Measurements from ENCODE around the gene RNF144A. TPM values are rescaled to one million over a fixed set of nuclear protein-coding genes. Genes with fewer than 3 reads are reported as not detected.

Gene RNF144A
- total RNA-seq, 4 donors from 2014 or later, result 8.0 to 25.4 (median 15.8) TPM

GRCh38 chr2:6966446-6966940 lies 49.3 kb downstream of the RNF144A start:
- DNase-seq (ENCODE audit: low spot score in 2 of 2), result no peak
- TF ChIP-seq EP300 (IDR thresholded peaks at IDR 0.05) (no peak), POLR2A (IDR thresholded peaks at IDR 0.05) (no peak), POLR2AphosphoS5 (IDR thresholded peaks at IDR 0.05) (no peak)
- TF ChIP-seq, protein P1, sequence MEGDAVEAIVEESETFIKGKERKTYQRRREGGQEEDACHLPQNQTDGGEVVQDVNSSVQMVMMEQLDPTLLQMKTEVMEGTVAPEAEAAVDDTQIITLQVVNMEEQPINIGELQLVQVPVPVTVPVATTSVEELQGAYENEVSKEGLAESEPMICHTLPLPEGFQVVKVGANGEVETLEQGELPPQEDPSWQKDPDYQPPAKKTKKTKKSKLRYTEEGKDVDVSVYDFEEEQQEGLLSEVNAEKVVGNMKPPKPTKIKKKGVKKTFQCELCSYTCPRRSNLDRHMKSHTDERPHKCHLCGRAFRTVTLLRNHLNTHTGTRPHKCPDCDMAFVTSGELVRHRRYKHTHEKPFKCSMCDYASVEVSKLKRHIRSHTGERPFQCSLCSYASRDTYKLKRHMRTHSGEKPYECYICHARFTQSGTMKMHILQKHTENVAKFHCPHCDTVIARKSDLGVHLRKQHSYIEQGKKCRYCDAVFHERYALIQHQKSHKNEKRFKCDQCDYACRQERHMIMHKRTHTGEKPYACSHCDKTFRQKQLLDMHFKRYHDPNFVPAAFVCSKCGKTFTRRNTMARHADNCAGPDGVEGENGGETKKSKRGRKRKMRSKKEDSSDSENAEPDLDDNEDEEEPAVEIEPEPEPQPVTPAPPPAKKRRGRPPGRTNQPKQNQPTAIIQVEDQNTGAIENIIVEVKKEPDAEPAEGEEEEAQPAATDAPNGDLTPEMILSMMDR (IDR thresholded peaks at IDR 0.05), result no peak
- Histone ChIP-seq H3K4me1 (no peaks in the 10 kb centered on the region), H3K27me3 (no peaks in the 10 kb centered on the region), H3K36me3 (no peaks in the 10 kb centered on the region), H3K4me3 (no peak overlapping the region), H3K27ac (no peak overlapping the region), H3K9me3 (no peaks in the 10 kb centered on the region)
- 79% methylated on average over 7 of the region's 7 CpGs for WGBS

DNA sequence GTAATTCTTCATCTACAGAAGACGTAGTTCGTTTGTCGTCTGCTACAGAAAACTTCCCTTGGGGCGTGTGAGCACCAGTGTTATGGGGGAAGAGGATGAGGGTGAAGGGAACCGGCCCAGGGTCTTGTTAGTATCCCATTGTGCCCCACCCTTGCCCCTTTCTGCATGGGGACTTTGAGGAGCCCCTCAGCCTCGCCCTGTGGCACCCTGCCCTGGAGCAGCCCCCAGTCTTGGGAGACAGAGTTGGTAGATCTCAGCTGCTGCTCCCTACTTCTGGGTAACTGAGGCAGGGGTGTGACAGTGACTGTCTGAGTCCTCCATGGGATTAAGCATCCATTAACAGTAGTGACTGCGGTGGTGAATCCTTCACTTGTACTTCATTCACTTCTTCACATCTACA lies 50.1 kb downstream of the RNF144A start:
- no peaks in the 10 kb centered on the region for H3K36me3 ChIP-seq
- H3K27me3 ChIP-seq, result no peaks in the 10 kb centered on the region
- no peaks in the 10 kb centered on the region for H3K4me1 ChIP-seq
- H3K4me3 ChIP-seq, result no peak overlapping the region
- H3K9me3 ChIP-seq, result no peaks in the 10 kb centered on the region
- no peak overlapping the region for H3K27ac ChIP-seq
- TF ChIP-seq EP300 (IDR thresholded peaks at IDR 0.05) (no peak), POLR2A (IDR thresholded peaks at IDR 0.05) (no peak), POLR2AphosphoS5 (IDR thresholded peaks at IDR 0.05) (no peak)
- TF ChIP-seq, protein P1 (IDR thresholded peaks at IDR 0.05), result no peak
- DNase-seq (ENCODE audit: low spot score in 2 of 2), result no peak
- WGBS, result 86% methylated on average over 7 of the region's 7 CpGs

GRCh38 chr2:6968319-6969100 lies 51.3 kb downstream of the RNF144A start:
- Histone ChIP-seq H3K4me3 (no peak overlapping the region), H3K27ac (no peak overlapping the region), H3K36me3 (no peaks in the 10 kb centered on the region), H3K4me1 (no peaks in the 10 kb centered on the region), H3K27me3 (no peaks in the 10 kb centered on the region), H3K9me3 (no peaks in the 10 kb centered on the region)
- no peak for DNase-seq (ENCODE audit: low spot score in 2 of 2)
- TF ChIP-seq EP300 (IDR thresholded peaks at IDR 0.05), result no peak
- TF ChIP-seq, protein P1 (IDR thresholded peaks at IDR 0.05), result no peak
- TF ChIP-seq POLR2A (IDR thresholded peaks at IDR 0.05), result no peak
- TF ChIP-seq POLR2AphosphoS5 (IDR thresholded peaks at IDR 0.05), result no peak
- 68% methylated on average over 7 of the region's 10 CpGs for WGBS

- DNase-seq (ENCODE audit: low spot score in 2 of 2), result no peak
- H3K27me3 ChIP-seq, result no peaks in the 10 kb centered on the region
- no peaks in the 10 kb centered on the region for H3K4me1 ChIP-seq
- H3K4me3 ChIP-seq, result no peak overlapping the region
- no peaks in the 10 kb centered on the region for H3K9me3 ChIP-seq
- H3K36me3 ChIP-seq, result no peaks in the 10 kb centered on the region
- 100% methylated on average over 1 of the region's 1 CpG for WGBS
- TF ChIP-seq, protein P1 (IDR thresholded peaks at IDR 0.05), result no peak
- TF ChIP-seq EP300 (IDR thresholded peaks at IDR 0.05), result no peak
- TF ChIP-seq POLR2A (IDR thresholded peaks at IDR 0.05), result no peak
- no peak for TF ChIP-seq POLR2AphosphoS5 (IDR thresholded peaks at IDR 0.05)
- no peak overlapping the region for H3K27ac ChIP-seq
These were observed 53.3 kb downstream of the RNF144A start for GRCh38 chr2:6970551-6970950.

- no peaks in the 10 kb centered on the region for H3K9me3 ChIP-seq
- H3K27me3 ChIP-seq, result no peaks in the 10 kb centered on the region
- TF ChIP-seq POLR2A (IDR thresholded peaks at IDR 0.05) (no peak), EP300 (IDR thresholded peaks at IDR 0.05) (no peak), POLR2AphosphoS5 (IDR thresholded peaks at IDR 0.05) (no peak)
- TF ChIP-seq, protein P1 (IDR thresholded peaks at IDR 0.05), result no peak
- H3K4me1 ChIP-seq, result no peaks in the 10 kb centered on the region
- 90% methylated on average over 4 of the region's 4 CpGs for WGBS
- no peak overlapping the region for H3K4me3 ChIP-seq
- no peak for DNase-seq (ENCODE audit: low spot score in 2 of 2)
- H3K36me3 ChIP-seq, result no peaks in the 10 kb centered on the region
- H3K27ac ChIP-seq, result no peak overlapping the region
These were observed 53.8 kb downstream of the RNF144A start for GRCh38 chr2:6970976-6971480.

Data from suprapubic skin (tissue), 4 donors.